IPS-20b (cell line): Measurements from ENCODE around the gene CTNND2.
A peak's percentile ranks its signal among the peaks of the same experiment; 100 is the strongest.
"Not testable (repeated sequence)": the region's sequence is repeated elsewhere in the genome, so short reads cannot be mapped to it uniquely, and the experiment has no call there.

Source experiments
- H3K27ac ChIP-seq: one replicate; pipeline ENCODE4 v1.5.1; 2013; ENCODE audit warnings: low read length
- H3K27me3 ChIP-seq: 2 replicates; pipeline ENCODE4 v1.6.1; 2013; ENCODE audit warnings: mild to moderate bottlenecking, low read length, inconsistent platforms; ENCODE audit not compliant: insufficient read depth
- H3K36me3 ChIP-seq: 2 replicates; pipeline ENCODE4 v1.6.1; 2013; ENCODE audit warnings: low read depth, mild to moderate bottlenecking, inconsistent platforms, low read length, moderate library complexity; ENCODE audit not compliant: insufficient read depth
- H3K4me1 ChIP-seq: 2 replicates; pipeline ENCODE4 v1.6.1; 2013; ENCODE audit warnings: mild to moderate bottlenecking, control low read depth, inconsistent platforms, low read length, moderate library complexity; ENCODE audit not compliant: insufficient read depth
- H3K4me3 ChIP-seq: 2 replicates; pipeline ENCODE4 v1.5.1; 2013; ENCODE audit warnings: mild to moderate bottlenecking, low read length, inconsistent platforms
- H3K9ac ChIP-seq: 2 replicates; pipeline ENCODE4 v1.6.1; 2013; ENCODE audit warnings: low read depth, mild to moderate bottlenecking, inconsistent platforms, low read length, moderate library complexity
- H3K9me3 ChIP-seq: 2 replicates; pipeline ENCODE4 v1.6.1; 2013; ENCODE audit warnings: mild to moderate bottlenecking, low read depth, low read length, inconsistent platforms; ENCODE audit not compliant: insufficient read depth

Gene CTNND2

DNA sequence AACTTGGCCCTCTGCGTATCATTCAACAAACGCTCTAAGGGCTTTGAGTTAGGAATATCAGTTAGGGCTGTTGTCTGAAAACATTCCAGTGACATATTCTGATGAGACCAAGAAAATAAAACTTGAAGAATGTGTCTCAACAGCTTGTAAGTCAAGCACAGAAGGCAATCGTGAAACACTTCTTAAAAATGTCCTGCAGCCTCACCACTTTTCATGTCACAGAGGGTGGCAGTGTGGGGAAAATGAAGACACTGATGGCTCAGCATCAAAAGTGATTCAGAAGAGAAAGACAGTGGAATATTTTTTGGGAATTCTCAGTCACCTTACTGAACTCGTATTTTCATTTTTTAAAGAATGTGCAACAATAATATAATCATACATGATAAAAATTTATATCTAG lies 247.3 kb downstream of the CTNND2 start:
- H3K4me1 ChIP-seq, result no peaks in the 10 kb centered on the region
- no peak overlapping the region for H3K4me3 ChIP-seq
- H3K27me3 ChIP-seq, result no peaks in the 10 kb centered on the region
- H3K9ac ChIP-seq, result no peak overlapping the region
- no peaks in the 10 kb centered on the region for H3K36me3 ChIP-seq
- H3K9me3 ChIP-seq, result no peaks in the 10 kb centered on the region
- no peak overlapping the region for H3K27ac ChIP-seq

DNA sequence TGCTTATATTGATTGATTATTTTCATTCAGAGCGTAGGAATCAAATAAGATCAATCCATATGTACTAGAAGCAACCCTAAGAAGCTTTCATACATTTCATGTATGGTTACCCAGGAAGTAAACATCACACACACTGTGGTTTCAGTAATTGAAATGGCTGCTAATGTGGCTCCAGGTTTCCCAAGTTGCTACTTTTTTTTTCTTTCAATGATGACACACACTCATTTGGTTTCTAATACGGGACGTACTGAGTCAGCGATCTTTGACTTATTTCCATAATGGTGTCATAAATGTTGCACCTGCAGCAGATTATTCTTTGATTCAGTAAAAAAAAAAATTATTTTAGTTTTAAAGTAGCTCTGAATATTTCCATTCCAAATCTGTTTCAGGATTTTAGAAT lies 248.6 kb downstream of the CTNND2 start:
- Histone ChIP-seq H3K36me3 (no peaks in the 10 kb centered on the region), H3K9ac (no peak overlapping the region), H3K9me3 (no peaks in the 10 kb centered on the region), H3K4me1 (peaks cover 3% of the 10 kb centered on the region; the same call in 1 of the 2 replicates), H3K4me3 (no peak overlapping the region), H3K27ac (no peak overlapping the region), H3K27me3 (no peaks in the 10 kb centered on the region)

- peaks cover 3% of the 10 kb centered on the region; the same call in 1 of the 2 replicates for H3K4me1 ChIP-seq
- 0 out of 2 replicates have a peak overlapping the region, but pooled peaks have one; percentile 7 for H3K4me3 ChIP-seq
- H3K27me3 ChIP-seq, result no peaks in the 10 kb centered on the region
- no peaks in the 10 kb centered on the region for H3K9me3 ChIP-seq
- H3K9ac ChIP-seq, result no peak overlapping the region
- H3K36me3 ChIP-seq, result no peaks in the 10 kb centered on the region
- no peak overlapping the region for H3K27ac ChIP-seq
Measured at GRCh38 chr5:11650936-11651335, 253.3 kb downstream of the CTNND2 start.

DNA sequence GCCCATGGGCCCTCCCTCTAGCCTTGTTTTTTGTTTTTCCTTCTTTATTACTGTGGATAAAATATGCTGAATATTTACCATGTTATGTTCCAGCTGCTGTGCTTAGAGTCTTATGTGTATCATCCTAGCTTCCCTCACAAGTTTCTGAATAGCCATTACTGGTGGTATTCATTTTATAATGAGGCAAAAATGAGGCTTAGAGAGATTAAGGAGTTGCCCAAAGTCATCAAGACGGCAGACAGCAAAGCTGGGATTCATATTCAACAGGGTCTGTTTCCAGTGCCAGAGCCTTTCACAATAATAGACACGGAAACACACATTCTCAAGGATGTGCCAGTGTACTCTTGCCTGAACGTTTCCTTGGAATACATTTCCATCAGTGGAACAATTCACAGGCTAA lies 258.1 kb downstream of the CTNND2 start:
- Histone ChIP-seq H3K4me1 (no peaks in the 10 kb centered on the region; the same call in 1 of the 2 replicates), H3K9me3 (no peaks in the 10 kb centered on the region), H3K9ac (no peak overlapping the region)

GRCh38 chr5:11642438-11642837 lies 261.8 kb downstream of the CTNND2 start:
- Histone ChIP-seq H3K9ac (no peak overlapping the region), H3K27ac (no peak overlapping the region), H3K36me3 (no peaks in the 10 kb centered on the region), H3K27me3 (no peaks in the 10 kb centered on the region), H3K4me1 (no peaks in the 10 kb centered on the region), H3K9me3 (no peaks in the 10 kb centered on the region), H3K4me3 (no peak overlapping the region)

More for the DNA sequence above, 258.1 kb downstream of the CTNND2 start:
- H3K27me3 ChIP-seq, result no peaks in the 10 kb centered on the region
- H3K27ac ChIP-seq, result no peak overlapping the region
- no peaks in the 10 kb centered on the region for H3K36me3 ChIP-seq
- no peak overlapping the region for H3K4me3 ChIP-seq

- H3K4me3 ChIP-seq, result no peak overlapping the region
- H3K9ac ChIP-seq, result no peak overlapping the region
- H3K9me3 ChIP-seq, result no peaks in the 10 kb centered on the region
- no peaks in the 10 kb centered on the region for H3K27me3 ChIP-seq
- H3K36me3 ChIP-seq, result no peaks in the 10 kb centered on the region
- H3K4me1 ChIP-seq, result no peaks in the 10 kb centered on the region
- H3K27ac ChIP-seq, result no peak overlapping the region
Measured at GRCh38 chr5:11640158-11640873, 263.9 kb downstream of the CTNND2 start.

DNA sequence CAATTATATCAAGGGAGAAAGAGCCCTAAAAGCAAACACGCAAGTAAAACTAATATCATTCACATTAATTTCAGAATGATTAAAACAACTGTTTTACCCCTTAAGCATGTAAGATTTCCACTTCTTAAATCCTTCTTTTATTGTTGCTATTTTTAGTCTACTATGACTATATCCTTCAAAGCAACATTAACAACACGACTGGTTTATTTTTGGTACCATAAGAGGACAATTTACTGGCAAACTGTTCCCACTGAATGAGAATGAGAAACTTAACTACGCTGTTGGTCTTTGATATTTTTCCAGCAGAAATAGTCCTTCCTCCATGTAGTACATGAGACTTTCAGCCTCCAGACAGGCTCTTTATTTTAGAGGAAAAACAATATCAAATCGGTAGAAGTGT lies 281.5 kb downstream of the CTNND2 start:
- no peaks in the 10 kb centered on the region for H3K27me3 ChIP-seq
- no peaks in the 10 kb centered on the region for H3K36me3 ChIP-seq
- no peak overlapping the region for H3K9ac ChIP-seq
- 0 out of 2 replicates have a peak, but pooled peaks cover 5% of the 10 kb centered on the region for H3K9me3 ChIP-seq
- H3K4me1 ChIP-seq, result no peaks in the 10 kb centered on the region
- no peak overlapping the region for H3K27ac ChIP-seq
- H3K4me3 ChIP-seq, result no peak overlapping the region

DNA sequence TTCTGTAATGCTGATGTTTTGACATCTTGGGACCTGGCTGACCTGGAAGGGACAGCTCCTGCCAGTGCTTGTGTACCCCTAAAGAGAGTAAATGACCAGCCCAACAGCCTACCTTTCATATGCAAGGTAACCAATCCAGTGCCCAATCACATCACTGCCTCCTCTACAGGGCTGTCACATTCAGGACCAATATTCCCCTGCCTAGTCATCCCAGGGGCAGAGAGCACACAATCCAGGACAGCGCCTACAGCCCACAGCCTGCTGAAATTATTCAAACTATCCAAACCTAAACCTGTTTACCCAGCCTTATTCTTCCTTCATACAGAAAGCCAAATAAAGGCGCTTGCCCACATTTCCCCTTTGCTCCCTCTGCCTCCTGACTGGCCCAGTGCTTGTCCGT lies 284.1 kb downstream of the CTNND2 start:
- Histone ChIP-seq H3K36me3 (no peaks in the 10 kb centered on the region), H3K4me1 (no peaks in the 10 kb centered on the region), H3K4me3 (no peak overlapping the region), H3K9ac (no peak overlapping the region), H3K27me3 (no peaks in the 10 kb centered on the region), H3K9me3 (0 out of 2 replicates have a peak, but pooled peaks cover 5% of the 10 kb centered on the region), H3K27ac (no peak overlapping the region)

GRCh38 chr5:11619339-11620024 lies 284.8 kb downstream of the CTNND2 start:
- no peaks in the 10 kb centered on the region for H3K27me3 ChIP-seq
- H3K9ac ChIP-seq, result no peak overlapping the region
- H3K36me3 ChIP-seq, result no peaks in the 10 kb centered on the region
- H3K27ac ChIP-seq, result no peak overlapping the region
- H3K9me3 ChIP-seq, result 0 out of 2 replicates have a peak, but pooled peaks cover 5% of the 10 kb centered on the region
- H3K4me1 ChIP-seq, result no peaks in the 10 kb centered on the region
- H3K4me3 ChIP-seq, result no peak overlapping the region

GRCh38 chr5:11617080-11617479 lies 287.2 kb downstream of the CTNND2 start:
- H3K27me3 ChIP-seq, result no peaks in the 10 kb centered on the region
- no peaks in the 10 kb centered on the region for H3K36me3 ChIP-seq
- H3K9me3 ChIP-seq, result no peaks in the 10 kb centered on the region
- H3K9ac ChIP-seq, result no peak overlapping the region
- H3K27ac ChIP-seq, result no peak overlapping the region
- no peak overlapping the region for H3K4me3 ChIP-seq
- H3K4me1 ChIP-seq, result no peaks in the 10 kb centered on the region

DNA sequence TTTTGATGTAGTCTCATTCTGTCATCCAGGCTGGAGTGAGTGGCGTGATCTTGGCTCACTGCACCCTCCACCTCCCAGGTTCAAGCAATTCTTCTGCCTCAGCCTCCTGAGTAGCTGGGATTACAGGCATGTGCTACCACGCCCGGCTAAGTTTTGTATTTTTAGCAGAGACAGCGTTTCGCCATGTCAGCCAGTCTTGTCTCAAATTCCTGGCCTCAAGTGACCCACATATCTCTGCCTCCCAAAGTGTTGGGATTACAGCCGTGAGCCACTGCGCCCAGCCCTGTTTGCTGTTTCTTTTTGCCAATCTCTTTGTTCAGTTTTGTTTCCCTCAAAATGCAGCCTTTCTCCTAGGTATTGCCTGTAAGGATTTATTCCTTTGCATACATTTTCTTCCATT lies 287.6 kb downstream of the CTNND2 start:
- not testable (repeated sequence) for H3K27me3 ChIP-seq, H3K27ac ChIP-seq, H3K4me1 ChIP-seq, H3K4me3 ChIP-seq, H3K9me3 ChIP-seq, H3K9ac ChIP-seq, H3K36me3 ChIP-seq

GRCh38 chr5:11611011-11611410 lies 293.2 kb downstream of the CTNND2 start:
- no peak overlapping the region for H3K4me3 ChIP-seq
- no peaks in the 10 kb centered on the region for H3K4me1 ChIP-seq
- no peak overlapping the region for H3K9ac ChIP-seq
- H3K27ac ChIP-seq, result no peak overlapping the region
- H3K9me3 ChIP-seq, result no peaks in the 10 kb centered on the region
- no peaks in the 10 kb centered on the region for H3K27me3 ChIP-seq
- no peaks in the 10 kb centered on the region for H3K36me3 ChIP-seq
